ENCODE data around the gene POGLUT2. TPM values are rescaled to one million over a fixed set of nuclear protein-coding genes. Genes with fewer than 3 reads are reported as not detected.

POGLUT2 gene
- total and polyA plus RNA-seq, 10 of the 15 experiments (the other 5 are each of a cell fraction or from before 2014, with no cell fraction given): 2.9 to 11.3 (median 7.6) TPM

DNA sequence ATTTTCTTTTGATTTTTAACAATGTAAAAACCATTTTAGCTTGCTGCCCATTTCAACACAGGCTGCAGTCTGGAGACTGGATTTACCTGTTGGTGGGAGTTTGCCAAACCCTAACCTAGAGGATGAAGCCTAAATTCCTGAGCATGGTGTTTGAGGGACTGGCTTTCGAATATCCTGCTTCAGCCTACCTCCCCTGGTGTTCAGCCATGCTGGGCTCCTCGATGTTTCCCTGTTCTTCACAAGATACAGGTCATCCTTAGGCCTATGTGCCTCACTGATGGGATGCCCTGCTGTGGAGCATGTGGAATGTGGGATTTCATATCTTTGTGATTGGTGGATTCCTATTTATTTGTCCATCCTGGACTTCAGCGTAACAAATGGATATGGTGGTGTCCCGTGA, 26.6 kb upstream of the POGLUT2 start:
- FAIRE-seq (no peak), ATAC-seq (no peak), DNase-seq (ENCODE audit: low read depth, low spot score) (no peak)
- Histone ChIP-seq H4K20me1 (ENCODE audit: control insufficient read depth, insufficient read depth) (no peaks in the 10 kb centered on the region), H3K79me2 (ENCODE audit: control insufficient read depth, insufficient read depth, low read length) (no peaks in the 10 kb centered on the region), H3K27ac (ENCODE audit: control insufficient read depth, insufficient read depth) (no peak overlapping the region), H3K9me3 (replicated peaks; ENCODE audit: control insufficient read depth, insufficient read depth, low read length) (no peaks in the 10 kb centered on the region), H3K4me3 (no peak overlapping the region), H3K4me1 (ENCODE audit: control insufficient read depth, insufficient read depth, low read length) (no peaks in the 10 kb centered on the region), H3K36me3 (ENCODE audit: control insufficient read depth in 2 of 2, insufficient read depth in 2 of 2, low read length in 1 of 2) (peaks cover 0 to 14% of the 10 kb centered on the region in 2 experiments; a peak in 3 of 4 replicates), H3K9ac (ENCODE audit: control insufficient read depth, insufficient read depth, low read length) (no peak overlapping the region), H2AFZ (ENCODE audit: control insufficient read depth, low read depth, low read length) (no peak overlapping the region), H3K4me2 (ENCODE audit: control insufficient read depth, insufficient read depth) (no peak overlapping the region), H3K27me3 (replicated peaks in 1 of 2; ENCODE audit: control insufficient read depth in 2 of 2, insufficient read depth in 2 of 2, low read length in 1 of 2) (no peaks in the 10 kb centered on the region)
- 100% methylated on average over 4 of the region's 4 CpGs for WGBS (ENCODE audit: insufficient coverage, insufficient replicate concordance, low lambda C conversion rate, missing lambda C conversion rate)
- POLR2A ChIA-PET: no interaction called here
- RAD21 ChIA-PET (ENCODE audit: unreplicated experiment): no interaction called here
- intact Hi-C loops (cut with micrococcal nuclease; ENCODE audit: unreplicated experiment) (no loop called here), in situ Hi-C loops (cut with MboI) (no loop called here)
- CTCF ChIA-PET: no interaction called here
- SMC1A ChIA-PET (ENCODE audit: uncharacterized antibody, unreplicated experiment): interaction anchor here (1.6 kb wide), 1 partner anchor 10 kb away, joined by 5 read pairs; no protein-coding TSS in a partner anchor
- BruUV-seq (replicated peaks): no TSS peak
- TF ChIP-seq HDGF (IDR thresholded peaks at IDR 0.05) (no peak), CHD2 (IDR thresholded peaks at IDR 0.05; ENCODE audit: borderline replicate concordance, low read depth, low read length) (no peak), BCL11A (IDR thresholded peaks at IDR 0.05; ENCODE audit: low read depth, low read length) (no peak), MYB (IDR thresholded peaks at IDR 0.05; ENCODE audit: borderline replicate concordance, low read depth, low read length) (no peak), CBX5 (IDR thresholded peaks at IDR 0.05; ENCODE audit: low read depth) (no peak), IKZF2 (IDR thresholded peaks at IDR 0.05) (no peak), STAT3 (IDR thresholded peaks at IDR 0.05; ENCODE audit: low read depth, low read length) (no peak), SRF (IDR thresholded peaks at IDR 0.05; ENCODE audit: low read depth in 2 of 2, low read length in 2 of 2) (no peak), IKZF1 (conservative IDR thresholded peaks at IDR 0.05) (no peak), CHD1 (IDR thresholded peaks at IDR 0.05; ENCODE audit: low read depth, low read length) (no peak), YBX1 (IDR thresholded peaks at IDR 0.05) (no peak), FOS (IDR thresholded peaks at IDR 0.05; ENCODE audit: borderline replicate concordance, extremely low read depth, insufficient read length) (no peak)
- TF ChIP-seq, protein P1, sequence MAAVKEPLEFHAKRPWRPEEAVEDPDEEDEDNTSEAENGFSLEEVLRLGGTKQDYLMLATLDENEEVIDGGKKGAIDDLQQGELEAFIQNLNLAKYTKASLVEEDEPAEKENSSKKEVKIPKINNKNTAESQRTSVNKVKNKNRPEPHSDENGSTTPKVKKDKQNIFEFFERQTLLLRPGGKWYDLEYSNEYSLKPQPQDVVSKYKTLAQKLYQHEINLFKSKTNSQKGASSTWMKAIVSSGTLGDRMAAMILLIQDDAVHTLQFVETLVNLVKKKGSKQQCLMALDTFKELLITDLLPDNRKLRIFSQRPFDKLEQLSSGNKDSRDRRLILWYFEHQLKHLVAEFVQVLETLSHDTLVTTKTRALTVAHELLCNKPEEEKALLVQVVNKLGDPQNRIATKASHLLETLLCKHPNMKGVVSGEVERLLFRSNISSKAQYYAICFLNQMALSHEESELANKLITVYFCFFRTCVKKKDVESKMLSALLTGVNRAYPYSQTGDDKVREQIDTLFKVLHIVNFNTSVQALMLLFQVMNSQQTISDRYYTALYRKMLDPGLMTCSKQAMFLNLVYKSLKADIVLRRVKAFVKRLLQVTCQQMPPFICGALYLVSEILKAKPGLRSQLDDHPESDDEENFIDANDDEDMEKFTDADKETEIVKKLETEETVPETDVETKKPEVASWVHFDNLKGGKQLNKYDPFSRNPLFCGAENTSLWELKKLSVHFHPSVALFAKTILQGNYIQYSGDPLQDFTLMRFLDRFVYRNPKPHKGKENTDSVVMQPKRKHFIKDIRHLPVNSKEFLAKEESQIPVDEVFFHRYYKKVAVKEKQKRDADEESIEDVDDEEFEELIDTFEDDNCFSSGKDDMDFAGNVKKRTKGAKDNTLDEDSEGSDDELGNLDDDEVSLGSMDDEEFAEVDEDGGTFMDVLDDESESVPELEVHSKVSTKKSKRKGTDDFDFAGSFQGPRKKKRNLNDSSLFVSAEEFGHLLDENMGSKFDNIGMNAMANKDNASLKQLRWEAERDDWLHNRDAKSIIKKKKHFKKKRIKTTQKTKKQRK (IDR thresholded peaks at IDR 0.05; ENCODE audit: low read depth, low read length): no peak
- TF ChIP-seq, protein P2, sequence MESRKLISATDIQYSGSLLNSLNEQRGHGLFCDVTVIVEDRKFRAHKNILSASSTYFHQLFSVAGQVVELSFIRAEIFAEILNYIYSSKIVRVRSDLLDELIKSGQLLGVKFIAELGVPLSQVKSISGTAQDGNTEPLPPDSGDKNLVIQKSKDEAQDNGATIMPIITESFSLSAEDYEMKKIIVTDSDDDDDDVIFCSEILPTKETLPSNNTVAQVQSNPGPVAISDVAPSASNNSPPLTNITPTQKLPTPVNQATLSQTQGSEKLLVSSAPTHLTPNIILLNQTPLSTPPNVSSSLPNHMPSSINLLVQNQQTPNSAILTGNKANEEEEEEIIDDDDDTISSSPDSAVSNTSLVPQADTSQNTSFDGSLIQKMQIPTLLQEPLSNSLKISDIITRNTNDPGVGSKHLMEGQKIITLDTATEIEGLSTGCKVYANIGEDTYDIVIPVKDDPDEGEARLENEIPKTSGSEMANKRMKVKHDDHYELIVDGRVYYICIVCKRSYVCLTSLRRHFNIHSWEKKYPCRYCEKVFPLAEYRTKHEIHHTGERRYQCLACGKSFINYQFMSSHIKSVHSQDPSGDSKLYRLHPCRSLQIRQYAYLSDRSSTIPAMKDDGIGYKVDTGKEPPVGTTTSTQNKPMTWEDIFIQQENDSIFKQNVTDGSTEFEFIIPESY (IDR thresholded peaks at IDR 0.05): no peak
- TF ChIP-seq, protein P3, sequence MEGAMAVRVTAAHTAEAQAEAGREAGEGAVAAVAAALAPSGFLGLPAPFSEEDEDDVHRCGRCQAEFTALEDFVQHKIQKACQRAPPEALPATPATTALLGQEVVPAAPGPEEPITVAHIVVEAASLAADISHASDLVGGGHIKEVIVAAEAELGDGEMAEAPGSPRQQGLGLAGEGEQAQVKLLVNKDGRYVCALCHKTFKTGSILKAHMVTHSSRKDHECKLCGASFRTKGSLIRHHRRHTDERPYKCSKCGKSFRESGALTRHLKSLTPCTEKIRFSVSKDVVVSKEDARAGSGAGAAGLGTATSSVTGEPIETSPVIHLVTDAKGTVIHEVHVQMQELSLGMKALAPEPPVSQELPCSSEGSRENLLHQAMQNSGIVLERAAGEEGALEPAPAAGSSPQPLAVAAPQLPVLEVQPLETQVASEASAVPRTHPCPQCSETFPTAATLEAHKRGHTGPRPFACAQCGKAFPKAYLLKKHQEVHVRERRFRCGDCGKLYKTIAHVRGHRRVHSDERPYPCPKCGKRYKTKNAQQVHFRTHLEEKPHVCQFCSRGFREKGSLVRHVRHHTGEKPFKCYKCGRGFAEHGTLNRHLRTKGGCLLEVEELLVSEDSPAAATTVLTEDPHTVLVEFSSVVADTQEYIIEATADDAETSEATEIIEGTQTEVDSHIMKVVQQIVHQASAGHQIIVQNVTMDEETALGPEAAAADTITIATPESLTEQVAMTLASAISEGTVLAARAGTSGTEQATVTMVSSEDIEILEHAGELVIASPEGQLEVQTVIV (IDR thresholded peaks at IDR 0.05; ENCODE audit: borderline replicate concordance, partially characterized antibody): no peak
- TF ChIP-seq, protein P4, sequence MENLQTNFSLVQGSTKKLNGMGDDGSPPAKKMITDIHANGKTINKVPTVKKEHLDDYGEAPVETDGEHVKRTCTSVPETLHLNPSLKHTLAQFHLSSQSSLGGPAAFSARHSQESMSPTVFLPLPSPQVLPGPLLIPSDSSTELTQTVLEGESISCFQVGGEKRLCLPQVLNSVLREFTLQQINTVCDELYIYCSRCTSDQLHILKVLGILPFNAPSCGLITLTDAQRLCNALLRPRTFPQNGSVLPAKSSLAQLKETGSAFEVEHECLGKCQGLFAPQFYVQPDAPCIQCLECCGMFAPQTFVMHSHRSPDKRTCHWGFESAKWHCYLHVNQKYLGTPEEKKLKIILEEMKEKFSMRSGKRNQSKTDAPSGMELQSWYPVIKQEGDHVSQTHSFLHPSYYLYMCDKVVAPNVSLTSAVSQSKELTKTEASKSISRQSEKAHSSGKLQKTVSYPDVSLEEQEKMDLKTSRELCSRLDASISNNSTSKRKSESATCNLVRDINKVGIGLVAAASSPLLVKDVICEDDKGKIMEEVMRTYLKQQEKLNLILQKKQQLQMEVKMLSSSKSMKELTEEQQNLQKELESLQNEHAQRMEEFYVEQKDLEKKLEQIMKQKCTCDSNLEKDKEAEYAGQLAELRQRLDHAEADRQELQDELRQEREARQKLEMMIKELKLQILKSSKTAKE (IDR thresholded peaks at IDR 0.05; ENCODE audit: low read depth, poor library complexity, severe bottlenecking): no peak
